ENCODE data around the gene LRMDA. TPM values are rescaled to one million over a fixed set of nuclear protein-coding genes. Genes with fewer than 3 reads are reported as not detected.

Gene LRMDA
- total RNA-seq, 3 donors from 2014 or later, result 8.3 to 17.1 (median 11.1) TPM

- Histone ChIP-seq H3K36me3 (no peaks in the 10 kb centered on the region), H3K4me3 (no peak overlapping the region), H3K9me3 (no peaks in the 10 kb centered on the region), H3K27ac (no peak overlapping the region), H3K4me1 (no peaks in the 10 kb centered on the region), H3K27me3 (no peaks in the 10 kb centered on the region)
- no peak for TF ChIP-seq POLR2AphosphoS5 (IDR thresholded peaks at IDR 0.05)
- no peak for TF ChIP-seq CTCF (IDR thresholded peaks at IDR 0.05)
- TF ChIP-seq POLR2A (IDR thresholded peaks at IDR 0.05), result no peak
- intact Hi-C loops (cut with DNase I; ENCODE audit: low total_unique reads), result no loop called here
- no peak for DNase-seq (ENCODE audit: low spot score in 2 of 2)
These were observed 1111.0 kb downstream of the LRMDA start for GRCh38 chr10:76542307-76542930.

GRCh38 chr10:76543655-76544054 is 1112.2 kb downstream of the LRMDA start:
- TF ChIP-seq POLR2AphosphoS5 (IDR thresholded peaks at IDR 0.05), result no peak
- TF ChIP-seq CTCF (IDR thresholded peaks at IDR 0.05), result no peak
- no peak for TF ChIP-seq POLR2A (IDR thresholded peaks at IDR 0.05)
- no peak for DNase-seq (ENCODE audit: low spot score in 2 of 2)
- H3K27me3 ChIP-seq, result no peaks in the 10 kb centered on the region
- no peaks in the 10 kb centered on the region for H3K36me3 ChIP-seq
- H3K4me1 ChIP-seq, result no peaks in the 10 kb centered on the region
- no peak overlapping the region for H3K27ac ChIP-seq
- intact Hi-C loops (cut with DNase I; ENCODE audit: low total_unique reads), result no loop called here
- no peak overlapping the region for H3K4me3 ChIP-seq
- H3K9me3 ChIP-seq, result no peaks in the 10 kb centered on the region

DNA sequence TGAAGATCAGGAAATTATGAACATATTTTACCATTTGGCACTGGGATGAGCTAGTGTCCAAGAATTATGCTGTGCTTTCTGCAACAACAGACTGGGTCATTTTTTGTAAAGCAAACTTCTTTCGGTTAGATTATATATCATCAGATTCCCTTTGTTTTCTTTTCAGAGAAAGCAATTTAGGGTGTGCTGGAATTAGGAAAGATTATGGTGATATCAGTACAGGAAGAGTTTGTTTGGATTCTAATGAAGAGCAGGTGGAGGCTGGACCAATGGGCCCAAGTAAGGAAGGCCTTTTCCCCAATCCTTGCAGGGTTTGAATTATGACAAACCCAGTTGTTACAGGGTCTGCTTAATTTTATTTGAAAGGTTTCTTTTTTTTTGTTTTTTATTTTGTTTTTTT is 1113.4 kb downstream of the LRMDA start:
- H3K4me1 ChIP-seq, result no peaks in the 10 kb centered on the region
- H3K27me3 ChIP-seq, result no peaks in the 10 kb centered on the region
- H3K9me3 ChIP-seq, result no peaks in the 10 kb centered on the region
- TF ChIP-seq CTCF (IDR thresholded peaks at IDR 0.05), result no peak
- DNase-seq (ENCODE audit: low spot score in 2 of 2), result no peak
- H3K4me3 ChIP-seq, result no peak overlapping the region
- intact Hi-C loops (cut with DNase I; ENCODE audit: low total_unique reads), result no loop called here
- no peak overlapping the region for H3K27ac ChIP-seq
- no peaks in the 10 kb centered on the region for H3K36me3 ChIP-seq

- H3K4me1 ChIP-seq, result no peaks in the 10 kb centered on the region
- H3K27me3 ChIP-seq, result no peaks in the 10 kb centered on the region
- DNase-seq (ENCODE audit: low spot score in 2 of 2), result no peak
- H3K36me3 ChIP-seq, result no peaks in the 10 kb centered on the region
- no peak overlapping the region for H3K4me3 ChIP-seq
- H3K9me3 ChIP-seq, result no peaks in the 10 kb centered on the region
- no peak for TF ChIP-seq POLR2AphosphoS5 (IDR thresholded peaks at IDR 0.05)
- H3K27ac ChIP-seq, result no peak overlapping the region
- intact Hi-C loops (cut with DNase I; ENCODE audit: low total_unique reads), result no loop called here
These were observed 1115.0 kb downstream of the LRMDA start for GRCh38 chr10:76546411-76546810.

DNA sequence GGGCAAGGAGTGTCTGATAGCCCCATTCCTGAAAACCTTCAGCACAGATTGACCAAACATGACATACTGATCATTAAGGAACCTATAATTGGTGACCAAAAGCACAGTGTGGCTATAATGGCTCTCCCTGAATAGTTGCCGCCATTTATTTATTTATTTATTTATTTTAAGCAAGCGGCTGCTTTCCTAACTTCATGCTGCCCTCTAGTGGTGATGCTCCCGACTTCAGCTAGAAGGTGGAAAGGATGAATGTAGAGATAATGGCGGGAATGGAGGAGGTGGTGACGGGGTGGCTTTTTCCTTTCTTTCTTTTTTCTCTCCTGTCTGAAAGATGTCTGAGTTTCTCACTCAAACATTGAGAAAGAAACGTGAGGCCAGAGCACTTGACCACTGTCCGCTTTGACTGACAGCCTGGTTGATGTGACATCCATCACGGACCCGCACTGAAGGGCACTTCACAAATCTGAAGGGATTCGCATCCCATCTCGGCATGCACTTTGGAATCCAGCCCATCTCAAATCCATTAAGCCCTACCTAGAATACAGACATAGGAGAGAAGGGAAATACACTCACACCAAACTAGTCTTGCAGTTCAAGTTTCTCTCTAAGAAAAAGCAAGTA is 1116.0 kb downstream of the LRMDA start:
- peak; percentile 71 to 72 for DNase-seq (ENCODE audit: low spot score in 2 of 2)
- Histone ChIP-seq H3K9me3 (no peaks in the 10 kb centered on the region), H3K27me3 (no peaks in the 10 kb centered on the region), H3K36me3 (no peaks in the 10 kb centered on the region), H3K27ac (no peak overlapping the region), H3K4me3 (peak overlapping the region in 1 of 3 donors; percentile 6), H3K4me1 (no peaks in the 10 kb centered on the region)
- intact Hi-C loops (cut with DNase I; ENCODE audit: low total_unique reads), result no loop called here
- TF ChIP-seq CTCF (IDR thresholded peaks at IDR 0.05) (peak; percentile 52 to 84 (median 78)), POLR2AphosphoS5 (IDR thresholded peaks at IDR 0.05) (no peak), POLR2A (IDR thresholded peaks at IDR 0.05) (no peak)
